Karpas-422 (cell line): ENCODE results near the gene TIMM8A. TPM values are rescaled to one million over a fixed set of nuclear protein-coding genes. Genes with fewer than 3 reads are reported as not detected.
A peak's percentile ranks its signal among the peaks of the same experiment; 100 is the strongest.

Source experiments
- DNase-seq: peaks from one replicate; pipeline ENCODE4 v3.0.0-alpha.2; 2015
- H2AFZ ChIP-seq: fragments of 200-600 bp; sonication (generic); 2 replicates; pipeline ENCODE4 v1.6.1; 2014; ENCODE audit warnings: antibody characterized with exemption, low read length, mixed read lengths
- H3K27ac ChIP-seq: fragments of 200-600 bp; sonication (generic); 2 replicates; pipeline ENCODE4 v1.5.1; 2014; ENCODE audit warnings: mild to moderate bottlenecking, low read length, moderate library complexity
- H3K27me3 ChIP-seq: fragments of 200-600 bp; sonication (generic); 2 replicates; pipeline ENCODE4 v1.6.1; 2014; ENCODE audit warnings: low read length, mixed read lengths
- H3K36me3 ChIP-seq: fragments of 200-600 bp; sonication (generic); 2 replicates; pipeline ENCODE4 v1.6.1; 2014; ENCODE audit warnings: low read length, mixed read lengths; ENCODE audit not compliant: insufficient read depth
- H3K4me1 ChIP-seq: fragments of 200-600 bp; sonication (generic); 2 replicates; pipeline ENCODE4 v1.6.1; 2014; ENCODE audit warnings: mild to moderate bottlenecking, low read length, mixed read lengths
- H3K4me2 ChIP-seq: fragments of 200-600 bp; sonication (generic); 2 replicates; pipeline ENCODE4 v1.6.1; 2014; ENCODE audit warnings: low read length, low read depth, mild to moderate bottlenecking; ENCODE audit not compliant: poor library complexity, severe bottlenecking
- H3K4me3 ChIP-seq: fragments of 200-600 bp; sonication (generic); 2 replicates; pipeline ENCODE4 v1.5.1; 2014; ENCODE audit warnings: mild to moderate bottlenecking, antibody characterized with exemption, low read length, mixed read lengths
- H3K79me2 ChIP-seq: fragments of 200-600 bp; sonication (generic); 2 replicates; pipeline ENCODE4 v1.6.1; 2014; ENCODE audit warnings: mild to moderate bottlenecking, low read length, mixed read lengths
- H3K9ac ChIP-seq: fragments of 200-600 bp; sonication (generic); 2 replicates; pipeline ENCODE4 v1.6.0; 2014; ENCODE audit warnings: low read length
- H3K9me2 ChIP-seq: fragments of 200-600 bp; sonication (generic), shearing (Covaris generic); replicated peaks from 2 replicates; pipeline ENCODE4 v1.6.0; 2014; ENCODE audit warnings: mild to moderate bottlenecking, low read length, moderate library complexity; ENCODE audit not compliant: insufficient read depth
- H3K9me3 ChIP-seq: fragments of 300-700, 200-600 bp; sonication (generic); 2 replicates; pipeline ENCODE4 v1.6.1; 2014; ENCODE audit warnings: low read length, mixed read lengths
- H4K20me1 ChIP-seq: fragments of 200-600 bp; sonication (generic); 2 replicates; pipeline ENCODE4 v1.6.1; 2014; ENCODE audit warnings: mild to moderate bottlenecking, antibody characterized with exemption, low read length, low read depth; ENCODE audit not compliant: insufficient read depth
- total RNA-seq: library from RNA; depleted of rRNA; stranded (reverse); fragments of >200 nt; shearing (Covaris generic); gene quantifications from 2 replicates; pipeline ENCODE4 v1.2.3, GENCODE V29; 2014; ENCODE audit warnings: low replicate concordance

The TIMM8A gene
- total RNA-seq, 1 experiment from 2014 or later, result 3.5 TPM

- Histone ChIP-seq H3K79me2 (peaks cover 38% of the 10 kb centered on the region), H3K9me2 (no peaks in the 10 kb centered on the region), H3K4me3 (no peak overlapping the region), H3K36me3 (peaks cover 13% of the 10 kb centered on the region), H3K27me3 (no peaks in the 10 kb centered on the region), H3K27ac (no peak overlapping the region), H4K20me1 (no peaks in the 10 kb centered on the region), H3K9me3 (no peaks in the 10 kb centered on the region), H3K4me2 (peak overlapping the region; percentile 69), H3K9ac (no peak overlapping the region), H2AFZ (no peak overlapping the region), H3K4me1 (peaks cover 46% of the 10 kb centered on the region)
- DNase-seq, result no peak
Measured at GRCh38 chrX:101388604-101389003, 40.1 kb upstream of the TIMM8A start.

GRCh38 chrX:101386542-101386885 lies 38.0 kb upstream of the TIMM8A start:
- Histone ChIP-seq H3K9me2 (no peaks in the 10 kb centered on the region), H3K79me2 (peaks cover 53% of the 10 kb centered on the region), H2AFZ (no peak overlapping the region), H3K27ac (peak overlapping the region; percentile 89), H3K9me3 (no peaks in the 10 kb centered on the region), H4K20me1 (no peaks in the 10 kb centered on the region), H3K4me2 (peak overlapping the region; percentile 74), H3K36me3 (peaks cover 9% of the 10 kb centered on the region), H3K9ac (peak overlapping the region; percentile 81), H3K27me3 (no peaks in the 10 kb centered on the region), H3K4me1 (peaks cover 44% of the 10 kb centered on the region), H3K4me3 (peak overlapping the region; percentile 71)
- no peak for DNase-seq

- H3K4me1 ChIP-seq, result peaks cover 49% of the 10 kb centered on the region
Measured at GRCh38 chrX:101385795-101386541, 37.4 kb upstream of the TIMM8A start, which contains the start of gene BTK. Gene BTK, minus strand, starts transcription at chrX:101386191. Its CDS starts 10,907 bp downstream, at chrX:101375284.

GRCh38 chrX:101385026-101385684 lies 36.6 kb upstream of the TIMM8A start:
- Histone ChIP-seq H3K79me2 (peaks cover 54% of the 10 kb centered on the region), H3K4me2 (peak overlapping the region; percentile 74), H3K4me3 (peak overlapping the region; percentile 71), H2AFZ (no peak overlapping the region), H3K27me3 (no peaks in the 10 kb centered on the region), H3K4me1 (peaks cover 49% of the 10 kb centered on the region), H3K9ac (peak overlapping the region; percentile 81), H4K20me1 (no peaks in the 10 kb centered on the region), H3K9me3 (no peaks in the 10 kb centered on the region), H3K27ac (peak overlapping the region; percentile 89), H3K9me2 (no peaks in the 10 kb centered on the region), H3K36me3 (0 out of 2 replicates have a peak, but pooled peaks cover 4% of the 10 kb centered on the region)
- peak; percentile 51 for DNase-seq

More at GRCh38 chrX:101385795-101386541, 37.4 kb upstream of the TIMM8A start, which contains the start of gene BTK:
- H3K27me3 ChIP-seq, result no peaks in the 10 kb centered on the region
- no peaks in the 10 kb centered on the region for H3K9me3 ChIP-seq
- H3K4me3 ChIP-seq, result peak within 1 kb of the TSS; percentile 71
- H3K4me2 ChIP-seq, result peak within 1 kb of the TSS; percentile 74
- H3K9me2 ChIP-seq, result no peaks in the 10 kb centered on the region
- no peak within 1 kb of the TSS for H2AFZ ChIP-seq
- 0 out of 2 replicates have a peak, but pooled peaks cover 4% of the 10 kb centered on the region for H3K36me3 ChIP-seq
- peak within 1 kb of the TSS; percentile 81 for H3K9ac ChIP-seq
- peak; percentile 90 for DNase-seq
- H3K27ac ChIP-seq, result peak within 1 kb of the TSS; percentile 89
- H4K20me1 ChIP-seq, result no peaks in the 10 kb centered on the region
- peaks cover 53% of the 10 kb centered on the region for H3K79me2 ChIP-seq

GRCh38 chrX:101383679-101384205 lies 35.2 kb upstream of the TIMM8A start:
- peak overlapping the region; percentile 74 for H3K4me2 ChIP-seq
- peaks cover 57% of the 10 kb centered on the region for H3K79me2 ChIP-seq
- H3K9me3 ChIP-seq, result no peaks in the 10 kb centered on the region
- H3K27ac ChIP-seq, result peak overlapping the region; percentile 89
- peaks cover 41% of the 10 kb centered on the region for H3K4me1 ChIP-seq
- H3K9ac ChIP-seq, result peak overlapping the region; percentile 81
- H4K20me1 ChIP-seq, result no peaks in the 10 kb centered on the region
- no peak overlapping the region for H2AFZ ChIP-seq
- no peaks in the 10 kb centered on the region for H3K9me2 ChIP-seq
- H3K4me3 ChIP-seq, result peak overlapping the region; percentile 71; the same call in 1 of the 2 replicates
- peak; percentile 87 for DNase-seq
- no peaks in the 10 kb centered on the region for H3K27me3 ChIP-seq
- H3K36me3 ChIP-seq, result 0 out of 2 replicates have a peak, but pooled peaks cover 4% of the 10 kb centered on the region

GRCh38 chrX:101377547-101377946 lies 29.0 kb upstream of the TIMM8A start:
- peaks cover 46% of the 10 kb centered on the region for H3K79me2 ChIP-seq
- no peak overlapping the region for H3K9ac ChIP-seq
- H3K36me3 ChIP-seq, result 0 out of 2 replicates have a peak, but pooled peaks cover 6% of the 10 kb centered on the region
- H3K9me2 ChIP-seq, result no peaks in the 10 kb centered on the region
- peaks cover 42% of the 10 kb centered on the region for H3K4me1 ChIP-seq
- H3K27ac ChIP-seq, result peak overlapping the region; percentile 58
- H3K4me3 ChIP-seq, result no peak overlapping the region
- H3K4me2 ChIP-seq, result no peak overlapping the region
- no peaks in the 10 kb centered on the region for H3K9me3 ChIP-seq
- H4K20me1 ChIP-seq, result no peaks in the 10 kb centered on the region
- peak; percentile 52 for DNase-seq
- H3K27me3 ChIP-seq, result no peaks in the 10 kb centered on the region
- no peak overlapping the region for H2AFZ ChIP-seq

GRCh38 chrX:101370888-101371504 lies 22.5 kb upstream of the TIMM8A start:
- Histone ChIP-seq H3K4me2 (peak overlapping the region; percentile 42), H3K27ac (peak overlapping the region; percentile 86), H3K27me3 (no peaks in the 10 kb centered on the region), H3K9me3 (no peaks in the 10 kb centered on the region), H3K9me2 (no peaks in the 10 kb centered on the region), H3K36me3 (peaks cover 22% of the 10 kb centered on the region; the same call in 1 of the 2 replicates), H3K4me1 (peaks cover 45% of the 10 kb centered on the region), H3K4me3 (no peak overlapping the region), H2AFZ (no peak overlapping the region), H3K9ac (peak overlapping the region; percentile 34), H4K20me1 (no peaks in the 10 kb centered on the region), H3K79me2 (no peaks in the 10 kb centered on the region)
- peak; percentile 83 for DNase-seq
